Limb (tissue), 2 donors: ENCODE measurements around the gene FAM13A.

Experiments
- DNase-seq, 2 donors: peaks; one replicate each; pipeline ENCODE4 v3.0.0-alpha.2; 2016; ENCODE audit errors: extremely low spot score in 2 of 2

Gene FAM13A

GRCh38 chr4:88788424-88788823, 268.6 kb downstream of the FAM13A start:
- DNase-seq: no peak

GRCh38 chr4:88786011-88786410, 271.0 kb downstream of the FAM13A start:
- no peak for DNase-seq

GRCh38 chr4:88780389-88780788, 276.6 kb downstream of the FAM13A start:
- DNase-seq: no peak

- no peak for DNase-seq
These were observed 277.6 kb downstream of the FAM13A start for GRCh38 chr4:88779431-88779830.

GRCh38 chr4:88775529-88775928, 281.5 kb downstream of the FAM13A start:
- no peak for DNase-seq

GRCh38 chr4:88775026-88775425, 282.0 kb downstream of the FAM13A start:
- DNase-seq: no peak

- no peak for DNase-seq
These were observed 285.0 kb downstream of the FAM13A start for GRCh38 chr4:88771883-88772450.

GRCh38 chr4:88765729-88766128, 291.3 kb downstream of the FAM13A start:
- no peak for DNase-seq

- no peak for DNase-seq
These were observed 293.9 kb downstream of the FAM13A start for GRCh38 chr4:88763075-88763474.

- no peak for DNase-seq
These were observed 295.0 kb downstream of the FAM13A start for GRCh38 chr4:88761861-88762523.

GRCh38 chr4:88761342-88761741, 295.6 kb downstream of the FAM13A start:
- no peak for DNase-seq

- DNase-seq: peak in 1 of 2 donors; percentile 50
These were observed 297.1 kb downstream of the FAM13A start for GRCh38 chr4:88759895-88760290.

GRCh38 chr4:88759039-88759894, 297.7 kb downstream of the FAM13A start:
- DNase-seq: peak in 1 of 2 donors; percentile 42

- no peak for DNase-seq
These were observed 298.7 kb downstream of the FAM13A start for GRCh38 chr4:88758264-88758663.

- no peak for DNase-seq
These were observed 299.2 kb downstream of the FAM13A start for GRCh38 chr4:88757776-88758175.

GRCh38 chr4:88757067-88757466, 299.9 kb downstream of the FAM13A start:
- no peak for DNase-seq

GRCh38 chr4:88756149-88756548, 300.8 kb downstream of the FAM13A start:
- no peak for DNase-seq

- DNase-seq: no peak
These were observed 301.5 kb downstream of the FAM13A start for GRCh38 chr4:88755454-88755853.

- no peak for DNase-seq
These were observed 302.2 kb downstream of the FAM13A start for GRCh38 chr4:88754796-88755195.

GRCh38 chr4:88753658-88754571, 303.1 kb downstream of the FAM13A start:
- DNase-seq: peak in 1 of 2 donors; percentile 23

- DNase-seq: no peak
These were observed 304.2 kb downstream of the FAM13A start for GRCh38 chr4:88752754-88753153.
